ENCODE data around the gene OGFOD3. TPM values are rescaled to one million over a fixed set of nuclear protein-coding genes. Genes with fewer than 3 reads are reported as not detected.

OGFOD3 gene
- total and polyA plus RNA-seq, 12 donors = 17.9 to 131 (median 42.0) TPM

DNA sequence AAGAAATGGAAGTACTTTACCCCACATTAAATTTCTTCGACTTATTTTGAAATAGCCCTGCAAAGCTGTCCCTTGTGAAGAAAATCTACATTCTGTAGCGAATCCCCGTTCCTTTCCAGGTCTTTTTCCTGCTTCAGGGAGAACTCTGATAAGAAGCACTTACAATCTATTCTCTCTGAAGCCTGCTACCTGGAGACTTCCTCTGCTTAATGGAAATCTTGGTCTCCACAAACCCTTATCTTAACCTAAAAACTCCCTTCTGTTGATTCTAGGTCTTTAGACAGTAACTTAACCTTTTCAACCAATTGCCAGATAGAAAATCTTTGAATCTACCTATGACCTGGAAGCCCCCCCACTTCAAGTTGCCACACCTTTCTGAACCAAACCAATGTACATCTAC is 33.8 kb upstream of the OGFOD3 start:
- H3K4me3 ChIP-seq = no peak overlapping the region
- WGBS, 4 donors = 87 to 98% (median 94%) methylated on average over 3 of the region's 3 CpGs
- peaks cover 0 to 30% of the 10 kb centered on the region in 2 donors for H3K4me1 ChIP-seq (replicated peaks in 1 of 2)
- H3K36me3 ChIP-seq (replicated peaks in 1 of 2) = no peaks in the 10 kb centered on the region
- H3K27me3 ChIP-seq = no peaks in the 10 kb centered on the region
- intact Hi-C loops (cut with DNase I) = no loop called here
- no peak for TF ChIP-seq POLR2A (IDR thresholded peaks at IDR 0.05)
- TF ChIP-seq, protein P1, sequence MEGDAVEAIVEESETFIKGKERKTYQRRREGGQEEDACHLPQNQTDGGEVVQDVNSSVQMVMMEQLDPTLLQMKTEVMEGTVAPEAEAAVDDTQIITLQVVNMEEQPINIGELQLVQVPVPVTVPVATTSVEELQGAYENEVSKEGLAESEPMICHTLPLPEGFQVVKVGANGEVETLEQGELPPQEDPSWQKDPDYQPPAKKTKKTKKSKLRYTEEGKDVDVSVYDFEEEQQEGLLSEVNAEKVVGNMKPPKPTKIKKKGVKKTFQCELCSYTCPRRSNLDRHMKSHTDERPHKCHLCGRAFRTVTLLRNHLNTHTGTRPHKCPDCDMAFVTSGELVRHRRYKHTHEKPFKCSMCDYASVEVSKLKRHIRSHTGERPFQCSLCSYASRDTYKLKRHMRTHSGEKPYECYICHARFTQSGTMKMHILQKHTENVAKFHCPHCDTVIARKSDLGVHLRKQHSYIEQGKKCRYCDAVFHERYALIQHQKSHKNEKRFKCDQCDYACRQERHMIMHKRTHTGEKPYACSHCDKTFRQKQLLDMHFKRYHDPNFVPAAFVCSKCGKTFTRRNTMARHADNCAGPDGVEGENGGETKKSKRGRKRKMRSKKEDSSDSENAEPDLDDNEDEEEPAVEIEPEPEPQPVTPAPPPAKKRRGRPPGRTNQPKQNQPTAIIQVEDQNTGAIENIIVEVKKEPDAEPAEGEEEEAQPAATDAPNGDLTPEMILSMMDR (IDR thresholded peaks at IDR 0.05) = no peak
- no peak for DNase-seq
- H3K9me3 ChIP-seq (replicated peaks in 1 of 3) = no peaks in the 10 kb centered on the region
- H3K27ac ChIP-seq = no peak overlapping the region

DNA sequence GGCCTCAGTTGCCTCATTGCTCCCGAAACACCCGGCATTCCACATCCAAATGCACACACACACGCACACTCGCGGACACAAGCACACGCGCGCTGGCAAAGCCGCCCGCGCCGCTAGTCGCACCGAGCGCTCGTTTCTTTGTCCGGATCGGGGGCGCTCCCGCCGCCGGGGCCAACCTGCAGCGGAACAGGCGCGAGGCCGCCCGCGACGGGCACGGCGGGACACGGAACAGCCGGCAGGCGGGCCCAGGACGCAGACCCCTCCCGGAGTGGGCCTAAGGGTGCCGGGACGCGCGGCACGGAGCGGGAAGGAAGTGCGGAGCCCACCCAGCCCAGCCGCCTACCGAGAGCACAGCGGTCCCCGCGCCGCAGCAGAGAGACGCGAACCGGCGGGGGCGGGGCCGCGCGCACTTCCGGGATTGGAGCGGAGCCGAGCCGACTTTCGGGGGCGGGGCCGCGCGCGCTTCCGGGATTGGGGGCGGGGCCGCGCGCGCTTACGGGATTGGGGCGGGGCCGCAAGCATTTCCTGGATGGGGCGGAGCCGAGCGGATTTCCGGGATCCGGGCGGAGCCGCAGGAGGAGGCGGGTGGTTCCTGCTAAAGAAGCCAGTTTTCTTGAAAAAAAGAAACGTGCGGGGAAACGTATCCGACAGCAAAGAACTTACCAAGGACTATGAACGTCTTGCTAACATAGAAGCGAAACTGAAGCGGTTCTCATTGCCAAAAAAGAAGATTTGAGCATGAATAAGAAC is 32.1 kb upstream of the OGFOD3 start, which contains the start of gene CYBC1:
Gene CYBC1 (minus strand): TSS at position 396 of the 750 bp plus-strand sequence. CDS start 1,498 bp downstream, outside the sequence.
- WGBS, 4 donors = 0 to 1% (median 0%) methylated on average over 42 to 91 of the region's 91 CpGs
- peak within 1 kb of the TSS; percentile 69 to 90 (median 83) for H3K27ac ChIP-seq
- intact Hi-C loops (cut with DNase I) = no loop called here
- TF ChIP-seq, protein P1 (IDR thresholded peaks at IDR 0.05) = peak in 2 of 6 experiments; percentile 14 to 32
- peak; percentile 40 to 83 for TF ChIP-seq POLR2A (IDR thresholded peaks at IDR 0.05)
- peak within 1 kb of the TSS; percentile 62 to 83 (median 69) for H3K4me3 ChIP-seq
- H3K27me3 ChIP-seq = no peaks in the 10 kb centered on the region
- peak; percentile 92 to 95 (median 94) for DNase-seq
- no peaks in the 10 kb centered on the region for H3K9me3 ChIP-seq (replicated peaks in 1 of 3)
- H3K36me3 ChIP-seq (replicated peaks in 1 of 2) = no peaks in the 10 kb centered on the region
- peaks cover under 1 to 19% of the 10 kb centered on the region in 2 donors for H3K4me1 ChIP-seq (replicated peaks in 1 of 2)

DNA sequence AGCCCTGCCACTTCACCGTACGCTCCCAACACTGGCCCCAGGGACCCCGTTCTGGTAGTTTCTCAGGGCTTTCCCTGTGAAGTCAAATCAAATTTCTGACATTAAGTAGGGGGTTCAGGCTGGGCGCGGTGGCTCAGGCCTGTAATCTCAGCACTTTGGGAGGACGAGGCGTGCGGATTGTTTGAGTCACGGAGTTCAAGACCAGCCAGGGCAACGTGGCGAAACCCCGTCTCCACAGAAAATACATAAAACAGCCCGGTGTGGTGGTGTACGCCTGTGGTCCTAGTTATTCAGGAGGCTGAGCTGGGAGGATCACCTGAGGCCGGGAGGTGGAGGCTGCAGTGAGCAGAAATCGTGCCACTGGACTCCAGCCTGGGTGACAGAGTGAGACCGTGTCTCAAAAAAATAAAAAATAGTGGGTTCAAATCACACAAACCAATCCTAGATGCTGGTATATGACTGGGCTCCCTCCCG is 31.5 kb upstream of the OGFOD3 start:
- no peaks in the 10 kb centered on the region for H3K36me3 ChIP-seq (replicated peaks in 1 of 2)
- DNase-seq = no peak
- no peaks in the 10 kb centered on the region for H3K9me3 ChIP-seq (replicated peaks in 1 of 3)
- H3K27me3 ChIP-seq = no peaks in the 10 kb centered on the region
- H3K4me1 ChIP-seq (replicated peaks in 1 of 2) = peaks cover 7 to 25% of the 10 kb centered on the region in 2 donors
- WGBS, 4 donors = 52 to 70% (median 62%) methylated on average over 17 to 18 of the region's 18 CpGs
- intact Hi-C loops (cut with DNase I) = no loop called here
- TF ChIP-seq, protein P1 (IDR thresholded peaks at IDR 0.05) = no peak
- no peak for TF ChIP-seq POLR2A (IDR thresholded peaks at IDR 0.05)
- peak overlapping the region; percentile 62 to 83 (median 69) for H3K4me3 ChIP-seq
- H3K27ac ChIP-seq = peak overlapping the region; percentile 69 to 90 (median 83)

DNA sequence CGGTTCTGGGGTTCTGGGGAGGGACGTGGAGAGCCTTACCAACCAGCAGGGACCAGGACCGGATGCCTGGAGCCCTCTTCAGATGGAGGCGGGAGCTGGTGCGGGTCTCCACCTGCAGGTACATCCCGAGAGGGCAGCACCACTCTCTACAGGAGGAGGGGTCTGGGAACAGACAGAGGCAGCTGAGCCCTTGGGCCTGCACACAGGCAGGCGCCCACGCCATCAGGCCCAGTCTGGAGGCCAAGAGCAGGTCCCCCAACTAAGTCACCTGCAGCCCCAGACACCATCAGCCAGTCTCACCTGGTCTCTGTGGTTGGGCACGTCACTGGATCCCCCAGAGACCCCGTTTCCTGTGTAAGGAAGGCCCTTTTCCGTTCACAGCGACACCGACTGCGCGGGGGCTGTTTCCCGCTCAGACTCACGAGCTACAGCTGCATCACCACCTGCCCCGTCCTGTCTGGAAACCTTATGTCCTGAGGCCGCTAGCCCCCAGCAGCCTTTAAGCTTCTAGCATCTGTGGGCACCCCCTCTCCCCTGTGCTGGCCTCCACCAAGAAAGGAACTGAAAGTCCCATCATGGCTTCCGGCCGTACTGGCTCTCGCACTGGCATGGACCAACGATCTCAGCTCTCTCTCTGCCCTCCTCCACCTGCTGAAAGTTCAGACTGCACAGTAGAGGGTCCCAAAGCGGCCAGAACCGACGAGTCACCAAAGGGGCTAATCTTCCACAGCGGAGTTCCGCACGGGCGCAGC is 30.9 kb upstream of the OGFOD3 start:
- TF ChIP-seq, protein P1 (IDR thresholded peaks at IDR 0.05) = no peak
- TF ChIP-seq POLR2A (IDR thresholded peaks at IDR 0.05) = no peak
- WGBS, 4 donors = 71 to 85% (median 79%) methylated on average over 20 to 30 of the region's 30 CpGs
- intact Hi-C loops (cut with DNase I) = no loop called here
- no peaks in the 10 kb centered on the region for H3K9me3 ChIP-seq (replicated peaks in 1 of 3)
- peaks cover 11 to 31% of the 10 kb centered on the region in 2 donors for H3K4me1 ChIP-seq (replicated peaks in 1 of 2)
- H3K27ac ChIP-seq = peak overlapping the region; percentile 69 to 90 (median 83)
- DNase-seq = peak in 3 of 7 donors; percentile 31 to 62 (median 50)
- no peaks in the 10 kb centered on the region for H3K36me3 ChIP-seq (replicated peaks in 1 of 2)
- peak overlapping the region in 1 of 4 donors; percentile 73 for H3K4me3 ChIP-seq
- H3K27me3 ChIP-seq = no peaks in the 10 kb centered on the region
